WERI-Rb-1 (cell line): ENCODE results near the gene DSG3.
"Not testable (repeated sequence)": the region's sequence is repeated elsewhere in the genome, so short reads cannot be mapped to it uniquely, and the experiment has no call there.

Source experiments
- DNase-seq: peaks from one replicate; pipeline ENCODE4 v3.0.0-alpha.2; 2020
- H3K27ac ChIP-seq: fragments of 250-450 bp; sonication (Bioruptor Pico); 2 replicates; pipeline ENCODE4 v1.5.1; 2020; ENCODE audit warnings: mild to moderate bottlenecking, moderate library complexity
- H3K27me3 ChIP-seq: fragments of 250-450 bp; sonication (Bioruptor Pico); 2 replicates; pipeline ENCODE4 v1.5.1; 2021; ENCODE audit warnings: mild to moderate bottlenecking, low read depth, moderate library complexity; ENCODE audit not compliant: insufficient read depth, severe bottlenecking
- H3K36me3 ChIP-seq: fragments of 250-450 bp; sonication (Bioruptor Pico); 2 replicates; pipeline ENCODE4 v1.5.1; 2020; ENCODE audit warnings: mild to moderate bottlenecking, moderate library complexity
- H3K4me3 ChIP-seq: 2 replicates; pipeline ENCODE4 v1.5.1; 2011; ENCODE audit warnings: low read depth, mild to moderate bottlenecking, control low read depth, low read length
- H3K9me3 ChIP-seq: fragments of 250-450 bp; sonication (Bioruptor Pico); 2 replicates; pipeline ENCODE4 v1.5.1; 2021; ENCODE audit warnings: mild to moderate bottlenecking, moderate library complexity; ENCODE audit not compliant: severe bottlenecking
- CTCF ChIP-seq: IDR thresholded peaks from 2 replicates; pipeline ENCODE4 v1.5.1; 2011; ENCODE audit warnings: low read depth, mild to moderate bottlenecking, control low read depth, inconsistent platforms, low read length

Gene DSG3

GRCh38 chr18:31493941-31494340, 46.4 kb downstream of the DSG3 start:
- H3K36me3 ChIP-seq, result no peaks in the 10 kb centered on the region
- no peak overlapping the region for H3K27ac ChIP-seq
- H3K27me3 ChIP-seq, result no peaks in the 10 kb centered on the region
- no peak for DNase-seq
- no peaks in the 10 kb centered on the region for H3K9me3 ChIP-seq
- TF ChIP-seq CTCF, result no peak
- no peak overlapping the region for H3K4me3 ChIP-seq

- not testable (repeated sequence) for DNase-seq, H3K36me3 ChIP-seq, H3K9me3 ChIP-seq, H3K4me3 ChIP-seq, H3K27ac ChIP-seq, H3K27me3 ChIP-seq
Observed at GRCh38 chr18:31494705-31495244, 47.2 kb downstream of the DSG3 start.

GRCh38 chr18:31497404-31497835, 49.9 kb downstream of the DSG3 start:
- TF ChIP-seq CTCF, result no peak
- H3K4me3 ChIP-seq, result peak overlapping the region; percentile 97
- no peaks in the 10 kb centered on the region for H3K9me3 ChIP-seq
- H3K27me3 ChIP-seq, result no peaks in the 10 kb centered on the region
- H3K27ac ChIP-seq, result peak overlapping the region; percentile 65; the same call in 1 of the 2 replicates
- no peak for DNase-seq
- no peaks in the 10 kb centered on the region for H3K36me3 ChIP-seq

- H3K27ac ChIP-seq, result peak within 1 kb of the TSS; percentile 65
- H3K27me3 ChIP-seq, result no peaks in the 10 kb centered on the region
- no peaks in the 10 kb centered on the region for H3K9me3 ChIP-seq
- peak; percentile 71 for DNase-seq
- peak within 1 kb of the TSS; percentile 97 for H3K4me3 ChIP-seq
- no peak for TF ChIP-seq CTCF
- H3K36me3 ChIP-seq, result no peaks in the 10 kb centered on the region
Observed at GRCh38 chr18:31497836-31498573, 50.5 kb downstream of the DSG3 start, which contains the start of gene DSG2. Gene DSG2, plus strand, starts transcription at chr18:31498177. Its CDS starts 75 bp downstream, at chr18:31498252.

GRCh38 chr18:31498574-31499524, 51.3 kb downstream of the DSG3 start:
- no peaks in the 10 kb centered on the region for H3K36me3 ChIP-seq
- no peak for DNase-seq
- H3K27me3 ChIP-seq, result no peaks in the 10 kb centered on the region
- peak overlapping the region; percentile 97 for H3K4me3 ChIP-seq
- H3K27ac ChIP-seq, result peak overlapping the region; percentile 65
- TF ChIP-seq CTCF, result no peak
- no peaks in the 10 kb centered on the region for H3K9me3 ChIP-seq
